Right ventricle myocardium superior (tissue), 1 donor: Measurements from ENCODE around the gene UXT. TPM values are rescaled to one million over a fixed set of nuclear protein-coding genes. Genes with fewer than 3 reads are reported as not detected.

Experiments used
- total RNA-seq: library from RNA; stranded (reverse); fragmentation: NEBNext Ultra II Directional; extraction: Animal tissue kit (Norgen Biotek cat#: 25700); gene quantifications from one replicate; pipeline ENCODE4 v1.2.1, GENCODE V29; 2021
- donor health status: DM: no; HTN: yes; CAD: no; lungs with severe emphysema.

UXT gene
- total RNA-seq, 1 donor from 2014 or later: 93.2 TPM

Other genes with a start within 250 kb of the UXT start
- 12.8 TPM for gene ZNF41, start 176.0 kb downstream of the UXT start, total RNA-seq
- gene ARAF, start 98.0 kb downstream of the UXT start, total RNA-seq: 65.7 TPM
- gene TIMP1, start 76.7 kb downstream of the UXT start, total RNA-seq: 62.7 TPM
- gene SYN1, start 39.3 kb downstream of the UXT start, total RNA-seq: 10.9 TPM
- 2.6 TPM for gene CFP, start 29.2 kb downstream of the UXT start, total RNA-seq
- 20.9 TPM for gene ELK1, start 8.6 kb downstream of the UXT start, total RNA-seq
- 5.3 TPM for gene ZNF81, start 177.7 kb upstream of the UXT start, total RNA-seq